B cell (primary cell): ENCODE measurements around the gene SDCCAG8. TPM values are rescaled to one million over a fixed set of nuclear protein-coding genes. Genes with fewer than 3 reads are reported as not detected.

Experiments
- ATAC-seq: fragments of 200-7000 bp; cut with Tn5 transposase; one replicate; pipeline ENCODE4 v1.10.0; 2021; ENCODE audit warnings: low read depth, mild to moderate bottlenecking, moderate number of reproducible peaks, moderate library complexity
- CTCF ChIA-PET: fragments of 350-600 bp; sonication (Branson Sonifier 250); formaldehyde crosslinking; loops from one replicate; lab custom pipeline; 2021; ENCODE audit warnings: antibody characterized with exemption, inconsistent platforms; lab: Charles Lee
- POLR2A ChIA-PET: fragments of 350-600 bp; sonication (Branson Sonifier 250); formaldehyde crosslinking; loops from one replicate; lab custom pipeline; 2021; ENCODE audit warnings: antibody characterized with exemption; lab: Charles Lee
- DNase-seq: peaks from one replicate; pipeline ENCODE4 v3.0.0; 2013
- H2AFZ ChIP-seq: 2 replicates; pipeline ENCODE4 v1.6.1; 2012; ENCODE audit warnings: mild to moderate bottlenecking, low read depth, low read length; ENCODE audit not compliant: insufficient read depth, poor library complexity, severe bottlenecking
- H3K27ac ChIP-seq, 2 donors: 1 replicate in 1 of 2; 2 replicates in 1 of 2; pipeline ENCODE4 v1.5.1; 2012 to 2013; ENCODE audit warnings: low read length in 2 of 2, mild to moderate bottlenecking in 2 of 2, moderate library complexity in 1 of 2
- H3K27me3 ChIP-seq, 4 experiments: fragments of 200-600 bp in 1 of 4; sonication (generic) in 1 of 4; replicated peaks in 1 of 4; 1 replicate in 2 of 4; 2 replicates in 2 of 4; pipeline versions ENCODE4 v1.6.1 to v1.7.0; 2013 to 2016; ENCODE audit warnings: low read length in 3 of 4, mild to moderate bottlenecking in 2 of 4, mixed read lengths in 1 of 4, moderate library complexity in 1 of 4; ENCODE audit not compliant: insufficient read depth in 4 of 4, control insufficient read depth in 3 of 4; ENCODE audit errors: control extremely low read depth in 1 of 4
- H3K36me3 ChIP-seq, 2 experiments: replicated peaks in 1 of 2; 1 replicate in 1 of 2; 2 replicates in 1 of 2; pipeline versions ENCODE4 v1.6.1 to v1.7.1; 2013; ENCODE audit warnings: low read length in 1 of 2; ENCODE audit not compliant: insufficient read depth in 2 of 2, control insufficient read depth in 1 of 2; ENCODE audit errors: control extremely low read depth in 1 of 2, extremely low read depth in 1 of 2
- H3K4me1 ChIP-seq, 2 donors: fragments of 200-600 bp in 1 of 2; sonication (generic) in 1 of 2; 1 replicate in 1 of 2; 2 replicates in 1 of 2; pipeline versions ENCODE4 v1.5.1 to v1.6.1; 2013 to 2017; ENCODE audit warnings: low read length in 2 of 2; ENCODE audit not compliant: control insufficient read depth in 2 of 2, insufficient read depth in 2 of 2
- H3K4me2 ChIP-seq: replicated peaks from 2 replicates; pipeline ENCODE3; 2012; ENCODE audit warnings: mild to moderate bottlenecking, low read depth, low read length; ENCODE audit not compliant: poor library complexity, severe bottlenecking
- H3K4me3 ChIP-seq, 5 experiments: fragments of 200-600 bp in 1 of 5; sonication (generic) in 1 of 5; 1 replicate in 3 of 5; 2 replicates in 2 of 5; pipeline versions ENCODE4 v1.5.1 to v1.7.0; 2011 to 2016; ENCODE audit warnings: low read length in 4 of 5, mild to moderate bottlenecking in 4 of 5, low read depth in 2 of 5, control low read depth in 1 of 5, moderate library complexity in 1 of 5; ENCODE audit not compliant: insufficient read depth in 1 of 5; ENCODE audit errors: control extremely low read depth in 1 of 5, extremely low read depth in 1 of 5
- H3K79me2 ChIP-seq: fragments of 200-600 bp; sonication (generic); one replicate; pipeline ENCODE4 v1.6.0; 2016; ENCODE audit warnings: low read length; ENCODE audit not compliant: control insufficient read depth, insufficient read depth
- H3K9ac ChIP-seq: fragments of 200-600 bp; sonication (generic); 2 replicates; pipeline ENCODE4 v1.6.1; 2017; ENCODE audit warnings: mild to moderate bottlenecking, low read length, moderate library complexity
- H3K9me3 ChIP-seq, 3 donors: one replicate each; pipeline versions ENCODE4 v1.6.1 to v1.7.1; 2013; ENCODE audit warnings: low read length in 2 of 3; ENCODE audit not compliant: control insufficient read depth in 2 of 3, insufficient read depth in 1 of 3; ENCODE audit errors: control extremely low read depth in 1 of 3
- H4K20me1 ChIP-seq: 2 replicates; pipeline ENCODE4 v1.6.0; 2012; ENCODE audit warnings: mild to moderate bottlenecking, low read length; ENCODE audit not compliant: insufficient read depth, control insufficient read depth, poor library complexity, severe bottlenecking
- H3K27ac Mint-ChIP-seq: one replicate; pipeline ENCODE4 v1.8.0; 2021; ENCODE audit warnings: mixed read lengths
- H3K27me3 Mint-ChIP-seq: one replicate; pipeline ENCODE4 v1.8.0; 2021; ENCODE audit warnings: mixed read lengths
- H3K4me1 Mint-ChIP-seq: one replicate; pipeline ENCODE4 v1.8.0; 2021; ENCODE audit warnings: mixed read lengths
- H3K4me3 Mint-ChIP-seq: one replicate; pipeline ENCODE4 v1.8.0; 2021; ENCODE audit warnings: mixed read lengths
- H3K9me3 Mint-ChIP-seq: one replicate; pipeline ENCODE4 v1.8.0; 2022; ENCODE audit warnings: mixed read lengths; ENCODE audit not compliant: insufficient read depth
- CTCF ChIP-seq: fragments of 200-600 bp; IDR thresholded peaks from one replicate; pipeline ENCODE4 v1.8.0; 2022; ENCODE audit warnings: antibody characterized with exemption, mild to moderate bottlenecking
- EZH2 ChIP-seq: IDR thresholded peaks from 2 replicates; pipeline ENCODE4 v1.6.1; 2012; ENCODE audit warnings: borderline replicate concordance, low read depth, mild to moderate bottlenecking, moderate library complexity, low read length; ENCODE audit not compliant: insufficient read depth, poor library complexity, severe bottlenecking
- WGBS: methylation state at CpG from one replicate; pipeline ENCODE4 v1.1.5; 2013; ENCODE audit warnings: missing lambda C conversion rate; ENCODE audit not compliant: insufficient coverage; 5-methylcytosine and 5-hydroxymethylcytosine counted together
- intact Hi-C: fragments of 100-400 bp; cut with micrococcal nuclease; formaldehyde crosslinking; loops from one replicate; pipeline ENCODE4 v1.10.0; 2022
- polyA plus RNA-seq: library from polyadenylated mRNA; depleted of rRNA; stranded (reverse); fragments of >200 nt; gene quantifications from 2 replicates; pipeline ENCODE4 v1.2.3, GENCODE V29; 2012
- total RNA-seq, 2 donors: library from RNA; stranded (reverse); fragments of 120-200 nt in 1 of 2; gene quantifications; 1 replicate in 1 of 2; 2 replicates in 1 of 2; pipeline versions ENCODE4 v1.2.3 to v1.2.4, GENCODE V29; 2013 to 2022

SDCCAG8 gene
- total and polyA plus RNA-seq, 2 donors (not counting 1 experiment from before 2014, with no cell fraction given), result 37.1 to 60.7 TPM

DNA sequence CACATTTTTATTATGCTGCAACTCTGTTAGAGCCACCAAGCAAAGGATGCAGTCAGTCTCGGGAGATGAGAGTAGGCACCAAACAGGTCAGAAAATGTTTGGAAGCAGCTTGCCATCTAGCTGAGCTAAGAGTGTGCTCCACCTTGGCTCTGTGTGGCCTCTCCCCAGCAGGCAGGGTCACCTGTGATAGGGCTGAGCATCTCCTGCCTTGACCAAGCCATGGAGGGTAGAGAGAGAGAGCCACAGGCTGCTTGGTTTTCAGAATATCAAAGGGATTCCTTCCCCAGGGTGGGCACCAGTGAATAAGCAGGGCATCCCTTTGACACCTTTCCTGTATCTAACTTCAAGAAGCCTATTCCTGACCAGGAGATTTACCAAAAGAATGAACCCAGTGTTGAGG, 135.5 kb downstream of the SDCCAG8 start:
- POLR2A ChIA-PET, result no interaction called here
- Histone ChIP-seq H3K27ac (no peak overlapping the region), H3K79me2 (no peaks in the 10 kb centered on the region), H3K27me3 (no peaks in the 10 kb centered on the region), H3K4me3 (no peak overlapping the region), H3K9ac (no peak overlapping the region), H3K9me3 (no peaks in the 10 kb centered on the region), H3K36me3 (no peaks in the 10 kb centered on the region), H2AFZ (no peak overlapping the region), H3K4me1 (no peaks in the 10 kb centered on the region), H3K4me2 (no peak overlapping the region), H4K20me1 (no peaks in the 10 kb centered on the region)
- Mint-ChIP-seq H3K4me1 (no peaks in the 10 kb centered on the region), H3K4me3 (no peak overlapping the region), H3K9me3 (no peaks in the 10 kb centered on the region), H3K27me3 (no peaks in the 10 kb centered on the region), H3K27ac (no peak overlapping the region)
- TF ChIP-seq CTCF (no peak), EZH2 (no peak)
- WGBS, result 86% methylated on average over 1 of the region's 1 CpG
- ATAC-seq, result no peak
- CTCF ChIA-PET, result no interaction called here
- DNase-seq, result no peak
- intact Hi-C loops, result no loop called here

DNA sequence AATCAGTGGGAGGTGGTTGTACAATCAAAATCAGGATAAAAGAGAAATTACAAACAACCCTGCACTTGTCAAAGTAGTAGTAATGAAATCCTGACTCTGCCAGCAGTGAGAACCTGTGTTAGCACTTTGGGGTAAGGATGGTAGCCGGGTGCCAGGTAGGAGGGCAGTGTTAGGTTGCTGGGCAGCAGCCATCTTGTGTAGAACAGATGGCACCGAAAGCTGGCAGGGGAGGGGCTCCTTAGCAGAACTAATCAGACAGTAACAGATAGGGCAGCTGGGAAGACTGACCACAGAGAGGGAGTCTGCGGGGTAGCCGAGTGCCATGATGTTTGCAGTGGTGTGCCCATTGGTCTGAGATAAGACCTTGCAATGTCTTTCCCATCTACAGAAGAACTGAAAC, 137.3 kb downstream of the SDCCAG8 start:
- Histone ChIP-seq H3K4me3 (no peak overlapping the region), H3K27me3 (no peaks in the 10 kb centered on the region), H3K27ac (no peak overlapping the region), H4K20me1 (no peaks in the 10 kb centered on the region), H3K9ac (no peak overlapping the region), H3K36me3 (peaks cover 0 to 2% of the 10 kb centered on the region in 2 experiments), H3K79me2 (no peaks in the 10 kb centered on the region), H3K4me1 (no peaks in the 10 kb centered on the region), H3K9me3 (no peaks in the 10 kb centered on the region), H2AFZ (no peak overlapping the region), H3K4me2 (no peak overlapping the region)
- H3K4me1 Mint-ChIP-seq, result no peaks in the 10 kb centered on the region
- DNase-seq (no peak), ATAC-seq (no peak)
- ChIA-PET POLR2A (no interaction called here), CTCF (no interaction called here)
- TF ChIP-seq CTCF (no peak), EZH2 (no peak)
- H3K27ac Mint-ChIP-seq, result no peak overlapping the region
- intact Hi-C loops, result no loop called here
- WGBS, result 97% methylated on average over 4 of the region's 4 CpGs
- H3K4me3 Mint-ChIP-seq, result no peak overlapping the region
- no peaks in the 10 kb centered on the region for H3K27me3 Mint-ChIP-seq
- H3K9me3 Mint-ChIP-seq, result no peaks in the 10 kb centered on the region
